Suppressor macrophage treated with lipopolysaccharide for 4 hours (primary cell): Measurements from ENCODE around the gene HTR6.
A peak's percentile ranks its signal among the peaks of the same experiment; 100 is the strongest.

Experiments used
- DNase-seq: peaks from one replicate; pipeline ENCODE4 v3.0.0-alpha.2; 2020

Gene HTR6

DNA sequence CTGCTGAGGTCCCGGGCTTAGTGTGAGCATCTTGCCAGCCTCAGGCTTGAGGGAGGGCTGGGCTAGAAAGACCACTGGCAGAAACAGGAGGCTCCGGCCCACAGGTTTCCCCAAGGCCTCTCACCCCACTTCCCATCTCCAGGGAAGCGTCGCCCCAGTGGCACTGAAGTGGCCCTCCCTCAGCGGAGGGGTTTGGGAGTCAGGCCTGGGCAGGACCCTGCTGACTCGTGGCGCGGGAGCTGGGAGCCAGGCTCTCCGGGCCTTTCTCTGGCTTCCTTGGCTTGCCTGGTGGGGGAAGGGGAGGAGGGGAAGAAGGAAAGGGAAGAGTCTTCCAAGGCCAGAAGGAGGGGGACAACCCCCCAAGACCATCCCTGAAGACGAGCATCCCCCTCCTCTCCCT lies 7.2 kb upstream of the HTR6 start:
- no peak for DNase-seq

GRCh38 chr1:19658186-19658585 lies 6.5 kb upstream of the HTR6 start:
- DNase-seq = no peak

DNA sequence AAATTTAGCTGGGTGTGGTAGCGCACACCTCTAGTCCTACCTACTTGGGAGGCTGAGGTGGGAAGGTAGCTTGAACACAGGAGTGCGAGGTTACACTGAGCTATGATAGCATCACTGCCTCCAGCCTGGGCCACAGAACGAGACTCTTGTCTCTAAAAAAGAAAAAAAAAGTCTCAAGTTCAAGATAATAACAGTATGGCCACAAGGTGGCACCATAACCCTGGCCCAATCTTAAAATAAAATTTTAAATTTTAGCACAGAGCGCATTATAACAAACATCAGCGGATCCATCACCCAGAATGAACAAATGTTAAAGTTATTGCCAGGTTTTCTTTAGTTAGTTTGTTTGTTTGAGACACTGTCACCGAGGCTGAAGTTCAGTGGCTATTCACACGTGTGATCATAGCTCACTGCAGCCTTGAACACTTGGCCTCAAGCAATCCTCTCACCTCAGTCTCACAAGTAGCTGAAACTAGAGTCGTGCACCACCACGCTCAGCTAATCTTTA lies 2.9 kb upstream of the HTR6 start:
- peak; percentile 65 for DNase-seq

DNA sequence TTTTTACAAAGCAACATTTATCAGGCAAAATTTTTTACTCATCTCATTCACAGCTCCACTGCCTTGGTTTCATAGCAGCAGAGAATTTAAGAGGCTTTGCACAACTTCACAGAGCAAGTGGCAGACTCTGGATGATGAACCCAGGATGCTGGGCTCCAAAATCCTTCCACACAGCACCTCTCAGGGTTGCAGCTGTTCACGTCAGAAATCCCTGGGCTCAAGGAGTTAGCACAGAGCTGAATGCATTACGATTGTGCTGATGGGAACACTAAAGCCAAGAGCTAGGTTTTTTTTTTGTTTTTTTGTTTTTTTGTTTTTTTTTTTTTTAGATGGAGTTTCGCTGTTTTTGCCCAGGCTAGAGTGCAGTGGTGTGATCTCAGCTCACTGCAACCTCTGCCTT lies 2.4 kb upstream of the HTR6 start:
- no peak for DNase-seq

GRCh38 chr1:19665186-19665495 lies 466 bp downstream of the HTR6 start:
- DNase-seq = no peak

- no peak for DNase-seq
Measured at GRCh38 chr1:19665496-19666465, 1.1 kb downstream of the HTR6 start.

- DNase-seq = no peak
Measured at GRCh38 chr1:19668888-19669287, 4.2 kb downstream of the HTR6 start.

- DNase-seq = no peak
Measured at GRCh38 chr1:19670787-19671186, 6.1 kb downstream of the HTR6 start.

GRCh38 chr1:19672237-19672636 lies 7.6 kb downstream of the HTR6 start:
- no peak for DNase-seq

- no peak for DNase-seq
Measured at GRCh38 chr1:19675797-19676196, 11.1 kb downstream of the HTR6 start.

DNA sequence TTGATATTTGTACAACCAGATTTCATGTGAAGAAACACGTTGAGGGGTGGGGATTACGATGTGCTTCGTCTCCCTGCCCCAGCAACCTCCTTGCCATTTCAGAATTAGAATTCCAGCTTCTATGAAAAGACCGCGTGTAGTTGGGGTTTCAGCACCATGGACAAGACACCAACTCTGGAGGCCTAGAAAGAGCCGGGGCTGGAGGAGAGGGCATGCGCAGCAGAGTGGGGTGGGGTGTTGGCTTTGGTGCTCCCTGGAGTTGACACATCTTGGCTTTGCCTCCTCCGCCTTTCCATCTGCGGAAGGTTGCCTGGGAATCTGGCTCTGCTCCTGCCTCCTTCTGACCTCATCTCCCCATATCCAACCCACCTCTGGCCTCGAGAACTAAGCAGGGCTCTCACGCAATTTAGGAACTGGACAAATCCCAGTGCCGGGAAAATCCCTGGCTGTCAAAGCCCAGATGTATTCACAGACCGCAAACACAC lies 11.8 kb downstream of the HTR6 start:
- peak; percentile 23 for DNase-seq

GRCh38 chr1:19678493-19678892 lies 13.8 kb downstream of the HTR6 start:
- DNase-seq = no peak

DNA sequence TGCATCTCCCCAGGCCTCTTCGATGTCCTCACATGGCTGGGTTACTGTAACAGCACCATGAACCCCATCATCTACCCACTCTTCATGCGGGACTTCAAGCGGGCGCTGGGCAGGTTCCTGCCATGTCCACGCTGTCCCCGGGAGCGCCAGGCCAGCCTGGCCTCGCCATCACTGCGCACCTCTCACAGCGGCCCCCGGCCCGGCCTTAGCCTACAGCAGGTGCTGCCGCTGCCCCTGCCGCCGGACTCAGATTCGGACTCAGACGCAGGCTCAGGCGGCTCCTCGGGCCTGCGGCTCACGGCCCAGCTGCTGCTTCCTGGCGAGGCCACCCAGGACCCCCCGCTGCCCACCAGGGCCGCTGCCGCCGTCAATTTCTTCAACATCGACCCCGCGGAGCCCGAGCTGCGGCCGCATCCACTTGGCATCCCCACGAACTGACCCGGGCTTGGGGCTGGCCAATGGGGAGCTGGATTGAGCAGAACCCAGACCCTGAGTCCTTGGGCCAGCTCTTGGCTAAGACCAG lies 14.3 kb downstream of the HTR6 start:
- DNase-seq = no peak

DNA sequence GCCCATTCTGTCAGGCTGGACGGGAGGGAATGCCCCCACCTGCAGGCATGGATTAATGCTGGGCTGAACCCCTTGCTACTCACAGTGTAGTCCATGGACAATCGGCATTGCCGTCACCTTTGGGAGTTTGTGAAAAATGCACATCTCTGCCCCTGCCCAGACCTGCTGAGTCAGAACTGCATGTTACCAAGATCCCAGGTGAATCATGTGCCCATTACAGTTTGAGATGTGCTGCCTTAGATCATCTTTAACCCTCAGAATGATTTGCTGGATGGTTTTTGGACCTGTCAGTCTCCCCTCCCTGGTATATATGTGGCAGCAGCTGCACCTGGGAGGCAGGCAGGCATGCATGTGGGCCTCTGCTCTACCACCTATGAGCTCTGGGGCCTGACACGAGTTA lies 15.0 kb downstream of the HTR6 start:
- DNase-seq = no peak

DNA sequence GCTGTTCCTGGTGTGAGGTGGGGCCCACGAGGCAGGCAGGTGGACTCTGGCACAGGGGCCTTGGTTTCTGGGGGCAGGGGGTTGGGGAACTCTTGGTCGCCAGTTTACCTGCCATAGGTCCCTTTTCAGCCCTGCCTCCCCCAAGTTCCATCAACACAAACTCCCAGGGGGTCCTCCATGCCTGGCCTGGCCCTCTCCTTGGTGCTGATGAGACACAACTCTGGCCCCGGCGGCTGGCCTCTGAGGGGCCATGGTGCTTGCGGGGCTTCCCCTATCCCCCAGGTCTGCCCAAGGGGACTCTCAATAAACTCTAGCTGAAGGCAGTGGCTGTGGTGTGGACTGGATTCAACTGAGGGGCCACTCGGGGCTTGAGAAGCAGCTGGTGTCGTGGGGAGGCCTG lies 16.0 kb downstream of the HTR6 start:
- DNase-seq = no peak

GRCh38 chr1:19682257-19682656 lies 17.6 kb downstream of the HTR6 start:
- no peak for DNase-seq

DNA sequence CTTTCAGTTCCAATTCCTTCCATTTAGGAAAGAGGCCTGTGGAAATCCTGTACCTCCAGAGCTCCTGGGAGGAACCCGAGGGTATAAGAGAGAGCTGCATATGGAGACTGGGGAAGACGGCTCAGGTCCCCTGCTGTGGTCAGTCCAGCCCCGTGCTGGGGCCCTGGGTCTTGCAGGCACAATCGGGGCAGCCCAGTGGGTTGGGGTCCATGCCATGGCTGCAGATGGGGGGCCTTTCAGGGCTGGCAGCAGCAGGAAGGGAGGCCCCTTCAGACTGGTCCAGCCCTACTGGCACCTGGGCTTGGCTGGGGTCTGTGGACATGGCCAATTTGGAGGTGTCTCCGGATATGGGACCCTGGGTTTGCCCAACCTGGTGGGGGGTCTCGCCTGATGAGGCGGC lies 18.2 kb downstream of the HTR6 start:
- DNase-seq = no peak

- no peak for DNase-seq
Measured at GRCh38 chr1:19683351-19683750, 18.7 kb downstream of the HTR6 start.

DNA sequence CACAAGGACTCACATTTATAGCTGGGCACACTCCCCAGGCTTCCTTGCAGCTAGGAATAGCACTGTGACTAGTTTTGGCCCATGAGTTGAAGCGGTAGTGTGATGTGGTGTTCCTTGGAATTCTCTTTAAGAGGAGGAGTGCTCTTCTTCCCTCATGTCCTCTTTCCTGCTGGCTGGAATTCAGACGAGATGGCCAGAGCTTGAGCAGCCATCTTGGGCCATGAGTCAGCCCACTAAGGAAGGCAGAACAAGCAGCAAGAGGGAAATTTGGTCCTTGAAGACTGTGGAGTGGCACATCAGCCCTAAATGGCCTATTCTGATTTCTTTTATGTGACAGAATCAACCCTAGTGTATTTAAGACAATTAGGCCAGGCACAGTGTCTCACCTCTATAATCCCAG lies 20.0 kb downstream of the HTR6 start:
- no peak for DNase-seq

DNA sequence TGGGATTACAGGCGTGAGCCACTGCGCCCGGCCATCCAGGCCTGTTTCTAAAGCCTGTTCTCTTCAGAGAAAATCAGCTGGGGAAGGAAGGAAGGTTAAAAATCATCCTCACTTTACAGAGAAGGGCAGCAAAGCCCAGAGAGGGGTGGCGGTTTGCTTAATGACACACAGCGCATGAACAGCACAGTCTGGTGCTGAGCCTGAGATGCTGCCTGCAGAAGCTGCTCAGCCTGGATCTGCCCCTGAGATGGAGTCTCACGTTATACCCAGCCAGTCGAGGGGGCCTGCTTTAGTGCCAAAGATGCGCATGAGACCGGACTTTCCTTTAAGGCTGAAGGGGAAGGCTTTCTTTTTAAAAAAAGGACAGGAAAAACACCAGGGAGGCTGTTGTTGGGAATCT lies 21.3 kb downstream of the HTR6 start:
- DNase-seq = no peak

GRCh38 chr1:19687414-19687813 lies 22.7 kb downstream of the HTR6 start:
- DNase-seq = no peak

DNA sequence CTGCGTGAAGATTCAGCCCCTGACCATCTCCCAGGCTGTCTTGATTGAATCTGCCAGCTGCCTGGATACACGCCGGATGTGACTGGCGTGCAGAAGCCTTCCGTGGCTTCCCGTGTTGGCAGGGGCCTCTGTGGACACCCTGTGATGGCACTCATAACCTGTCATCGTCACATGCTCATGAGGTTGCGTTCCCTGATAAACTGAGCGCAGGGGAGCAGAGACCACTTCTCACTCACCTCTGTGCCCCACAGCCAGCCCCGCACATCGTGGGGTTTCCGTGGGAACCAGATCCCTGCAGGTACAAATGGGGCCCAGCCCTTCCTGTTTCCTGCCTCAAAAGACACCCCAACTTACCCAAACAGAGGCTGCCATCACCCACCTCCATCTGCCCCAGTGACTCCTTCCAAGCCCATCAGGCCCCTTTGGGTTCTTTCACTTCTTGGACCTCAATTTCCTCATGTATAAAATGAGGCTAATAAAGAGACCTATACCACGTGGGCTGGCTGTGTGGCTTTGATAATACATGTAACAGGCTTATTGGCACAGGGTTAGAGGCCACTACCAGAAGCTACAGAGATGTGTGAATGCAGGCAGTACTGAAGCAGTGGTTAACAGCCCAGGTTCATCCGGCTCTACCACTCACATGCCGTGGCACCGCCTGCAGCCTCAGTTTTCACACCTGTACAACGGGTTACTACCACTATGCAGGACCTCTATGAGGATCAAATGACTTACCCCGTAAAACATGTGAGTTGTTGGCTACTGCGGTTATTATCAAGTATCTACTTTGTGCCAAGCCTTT lies 23.6 kb downstream of the HTR6 start:
- DNase-seq = no peak

- DNase-seq = no peak
Measured at GRCh38 chr1:19689085-19689757, 24.5 kb downstream of the HTR6 start.
